Measurements from ENCODE around the gene GINS1.

- TF ChIP-seq POLR2AphosphoS5 (IDR thresholded peaks at IDR 0.05; ENCODE audit: low read depth, low read length) = no peak
- TF ChIP-seq POLR2A (IDR thresholded peaks at IDR 0.05; ENCODE audit: low read depth, low read length) = no peak
- TF ChIP-seq TAF1 (IDR thresholded peaks at IDR 0.05; ENCODE audit: low read depth, low read length) = no peak
- TF ChIP-seq SPI1 (IDR thresholded peaks at IDR 0.05; ENCODE audit: low read depth, low read length) = no peak
- TF ChIP-seq PAX5 (IDR thresholded peaks at IDR 0.05; ENCODE audit: insufficient read depth, low read length, severe bottlenecking) = no peak
These were observed 69.8 kb downstream of the GINS1 start for GRCh38 chr20:25477014-25477882.

All from GM12891 (cell line).